ENCODE results near the gene SLC26A11.
A peak's percentile ranks its signal among the peaks of the same experiment; 100 is the strongest.
"Not testable (repeated sequence)": the region's sequence is repeated elsewhere in the genome, so short reads cannot be mapped to it uniquely, and the experiment has no call there.

The SLC26A11 gene

DNA sequence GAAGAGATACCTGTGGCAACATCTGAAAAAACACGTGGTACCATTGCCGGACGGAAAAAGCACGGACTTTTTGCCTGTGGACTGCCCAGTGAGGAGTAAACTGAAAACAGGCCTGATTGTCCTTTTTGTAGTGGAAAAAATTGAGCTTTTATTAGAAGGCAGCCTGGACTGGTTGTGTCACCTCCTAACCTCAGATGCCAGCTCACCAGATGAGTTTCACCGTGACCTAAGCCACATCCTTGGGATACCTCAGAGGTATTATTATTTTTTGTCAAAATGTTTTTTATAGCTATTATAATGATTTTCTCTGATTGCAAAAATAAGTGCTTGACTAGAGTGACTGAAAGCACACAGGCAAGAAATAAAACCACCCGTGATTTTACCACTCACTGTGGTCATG lies 75.3 kb downstream of the SLC26A11 start:
- peaks cover 0 to 14% of the 10 kb centered on the region in 2 donors for H3K4me1 Mint-ChIP-seq (ENCODE audit: low read depth in 2 of 2)
- peak overlapping the region in 1 of 2 donors; percentile 61 for H3K27ac Mint-ChIP-seq
- ATAC-seq (replicated peaks) (no peak), DNase-seq (no peak)
- H3K36me3 Mint-ChIP-seq (ENCODE audit: insufficient read depth): peaks cover 100% of the 10 kb centered on the region
- H3K27me3 Mint-ChIP-seq: no peaks in the 10 kb centered on the region
- H3K9me3 Mint-ChIP-seq: no peaks in the 10 kb centered on the region
- no peak overlapping the region for H3K4me3 Mint-ChIP-seq

DNA sequence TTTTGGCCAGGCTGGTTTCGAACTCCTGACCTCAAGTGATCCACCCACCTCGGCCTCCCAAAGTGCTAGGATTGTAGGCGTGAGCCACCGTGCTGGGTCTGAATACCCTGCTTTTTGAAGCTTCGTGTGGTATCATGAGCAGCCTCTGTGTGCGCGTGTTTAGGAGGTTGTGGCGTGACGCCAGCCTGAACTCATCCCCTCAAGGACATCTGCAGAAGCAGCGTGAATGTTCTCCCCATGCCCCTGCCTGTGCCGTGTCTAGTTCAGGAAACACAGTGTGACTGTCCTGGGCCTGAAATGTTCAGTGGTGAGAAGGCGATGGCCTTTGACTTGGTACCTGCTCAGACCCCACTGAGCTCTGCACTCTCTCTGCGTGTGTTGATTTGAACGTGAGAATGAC lies 76.0 kb downstream of the SLC26A11 start:
- Mint-ChIP-seq H3K27ac (peak overlapping the region; percentile 61 to 73), H3K4me3 (no peak overlapping the region), H3K4me1 (ENCODE audit: low read depth in 2 of 2) (peaks cover 6 to 16% of the 10 kb centered on the region in 2 donors), H3K9me3 (no peaks in the 10 kb centered on the region), H3K27me3 (no peaks in the 10 kb centered on the region), H3K36me3 (ENCODE audit: insufficient read depth) (peaks cover 100% of the 10 kb centered on the region)
- no peak for DNase-seq
- ATAC-seq (replicated peaks): no peak

DNA sequence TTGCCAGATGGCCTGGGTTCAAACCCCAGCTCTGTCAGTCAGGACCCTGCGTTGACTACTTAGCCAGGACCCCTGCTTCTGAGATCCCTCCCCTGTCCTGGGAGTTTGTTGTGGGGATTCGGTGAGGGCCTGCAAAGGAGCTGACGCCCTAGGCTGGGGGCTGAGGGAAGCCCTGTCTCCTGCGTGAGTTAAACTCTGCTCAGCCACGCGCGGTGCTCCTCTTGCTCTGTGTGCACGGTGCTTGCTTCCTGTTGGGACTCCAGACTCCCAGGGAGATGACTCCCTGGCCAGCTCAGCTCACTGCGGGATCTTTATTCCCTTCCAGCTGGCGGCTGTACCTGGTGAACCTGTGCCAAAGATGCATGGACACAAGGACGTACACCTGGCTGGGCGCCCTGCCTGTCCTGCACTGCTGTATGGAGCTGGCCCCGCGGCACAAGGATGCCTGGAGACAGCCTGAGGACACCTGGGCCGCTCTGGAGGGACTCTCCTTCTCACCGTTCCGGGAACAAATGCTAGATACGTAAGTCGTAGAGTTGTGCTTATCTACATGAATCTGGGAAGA lies 77.9 kb downstream of the SLC26A11 start:
- DNase-seq (no peak), ATAC-seq (replicated peaks) (no peak)
- H3K9me3 Mint-ChIP-seq: no peaks in the 10 kb centered on the region
- peaks cover 12 to 19% of the 10 kb centered on the region in 2 donors for H3K4me1 Mint-ChIP-seq (ENCODE audit: low read depth in 2 of 2)
- H3K27ac Mint-ChIP-seq: peak overlapping the region in 1 of 2 donors; percentile 60
- H3K27me3 Mint-ChIP-seq: no peaks in the 10 kb centered on the region
- H3K36me3 Mint-ChIP-seq (ENCODE audit: insufficient read depth): peaks cover 100% of the 10 kb centered on the region
- no peak overlapping the region for H3K4me3 Mint-ChIP-seq

DNA sequence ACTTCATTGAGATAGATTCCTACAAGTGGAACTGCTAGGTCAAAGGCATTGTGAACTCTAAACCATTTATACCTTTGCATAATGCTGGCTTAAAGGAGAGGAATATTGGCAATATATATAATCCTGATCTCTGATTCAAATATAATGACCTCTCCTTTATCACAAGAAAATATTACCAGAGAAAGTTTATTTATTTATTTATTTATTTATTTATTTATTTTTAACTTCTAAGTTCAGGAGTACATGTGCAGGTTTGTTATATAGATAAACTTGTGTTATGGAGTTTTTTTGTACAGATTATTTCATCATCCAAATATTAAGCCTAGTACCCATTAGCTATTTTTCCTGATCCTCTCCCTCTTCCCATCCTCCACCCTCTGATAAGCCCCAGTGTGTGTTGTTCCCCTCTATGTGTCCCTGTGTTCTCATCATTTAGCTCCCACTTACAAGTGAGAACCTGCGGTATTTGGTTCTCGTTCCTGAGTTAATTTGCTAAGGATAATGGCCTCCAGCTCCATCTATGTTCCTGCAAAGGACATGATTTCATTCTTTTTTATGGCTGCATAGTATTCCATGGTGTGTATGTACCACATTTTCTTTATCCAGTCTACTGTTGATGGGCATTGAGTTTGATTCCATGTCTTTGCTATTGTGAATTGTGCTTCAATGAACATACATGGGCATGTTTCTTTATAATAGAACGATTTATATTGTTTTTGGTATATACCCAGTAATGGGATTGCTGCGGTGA lies 79.3 kb downstream of the SLC26A11 start:
- DNase-seq; H3K9me3 Mint-ChIP-seq; H3K27me3 Mint-ChIP-seq; ATAC-seq (replicated peaks); H3K4me3 Mint-ChIP-seq: not testable (repeated sequence)
- Mint-ChIP-seq H3K27ac (peak overlapping the region; percentile 33 to 70), H3K36me3 (ENCODE audit: insufficient read depth) (peaks cover 97% of the 10 kb centered on the region), H3K4me1 (ENCODE audit: low read depth in 2 of 2) (peaks cover 12 to 17% of the 10 kb centered on the region in 2 donors)

DNA sequence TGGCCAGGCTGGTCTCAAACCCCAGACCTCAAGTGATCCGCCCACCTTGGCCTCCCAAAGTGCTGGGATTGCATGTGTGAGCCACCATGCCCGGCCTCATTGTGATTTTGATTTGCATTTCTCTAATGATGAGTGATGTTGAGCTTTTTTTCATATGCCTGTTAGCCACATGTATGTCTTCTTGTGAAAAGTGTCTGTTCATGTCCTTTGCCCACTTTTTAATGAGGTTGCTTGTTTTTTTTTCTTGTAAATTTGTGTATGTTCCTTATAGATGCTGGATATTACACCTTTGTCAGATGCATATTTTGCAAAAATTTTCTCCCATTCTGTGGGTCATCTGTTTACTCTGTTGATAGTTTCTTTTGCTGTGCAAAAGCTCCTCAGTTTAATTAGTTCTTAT lies 80.5 kb downstream of the SLC26A11 start:
- DNase-seq; H3K4me3 Mint-ChIP-seq; H3K27me3 Mint-ChIP-seq; H3K9me3 Mint-ChIP-seq; ATAC-seq (replicated peaks): not testable (repeated sequence)
- Mint-ChIP-seq H3K27ac (peak overlapping the region; percentile 33 to 53), H3K36me3 (ENCODE audit: insufficient read depth) (peaks cover 97% of the 10 kb centered on the region), H3K4me1 (ENCODE audit: low read depth in 2 of 2) (peaks cover 12 to 14% of the 10 kb centered on the region in 2 donors)
